ENCODE data around the gene ADRA2C.

The ADRA2C gene

GRCh38 chr4:3803475-3803847 lies 37.3 kb downstream of the ADRA2C start:
- Histone ChIP-seq H3K4me3 (no peak overlapping the region), H3K27ac (no peak overlapping the region)
- no peak for TF ChIP-seq CTCF (IDR thresholded peaks at IDR 0.05)
- DNase-seq (ENCODE audit: low spot score), result no peak

- no peak overlapping the region for H3K4me3 ChIP-seq
- DNase-seq (ENCODE audit: low spot score), result no peak
- TF ChIP-seq CTCF (IDR thresholded peaks at IDR 0.05), result no peak
- no peak overlapping the region for H3K27ac ChIP-seq
These were observed 37.8 kb downstream of the ADRA2C start for GRCh38 chr4:3803946-3804345.

GRCh38 chr4:3805026-3805425 lies 38.8 kb downstream of the ADRA2C start:
- DNase-seq (ENCODE audit: low spot score), result no peak
- no peak for TF ChIP-seq CTCF (IDR thresholded peaks at IDR 0.05)

GRCh38 chr4:3805731-3806130 lies 39.5 kb downstream of the ADRA2C start:
- no peak for TF ChIP-seq CTCF (IDR thresholded peaks at IDR 0.05)
- no peak for DNase-seq (ENCODE audit: low spot score)
- Histone ChIP-seq H3K27ac (no peak overlapping the region), H3K4me3 (no peak overlapping the region)

More at GRCh38 chr4:3805026-3805425, 38.8 kb downstream of the ADRA2C start:
- Histone ChIP-seq H3K4me3 (no peak overlapping the region), H3K27ac (no peak overlapping the region)

- Histone ChIP-seq H3K27ac (no peak overlapping the region), H3K4me3 (no peak overlapping the region)
- no peak for DNase-seq (ENCODE audit: low spot score)
- no peak for TF ChIP-seq CTCF (IDR thresholded peaks at IDR 0.05)
These were observed 41.1 kb downstream of the ADRA2C start for GRCh38 chr4:3807311-3807710.

- no peak for TF ChIP-seq CTCF (IDR thresholded peaks at IDR 0.05)
- DNase-seq (ENCODE audit: low spot score), result no peak
- Histone ChIP-seq H3K4me3 (no peak overlapping the region), H3K27ac (no peak overlapping the region)
These were observed 41.8 kb downstream of the ADRA2C start for GRCh38 chr4:3807822-3808496.

- DNase-seq (ENCODE audit: low spot score), result no peak
- no peak overlapping the region for H3K4me3 ChIP-seq
- H3K27ac ChIP-seq, result no peak overlapping the region
- no peak for TF ChIP-seq CTCF (IDR thresholded peaks at IDR 0.05)
These were observed 42.4 kb downstream of the ADRA2C start for GRCh38 chr4:3808597-3808996.
